ENCODE data around the gene MYCBPAP.

DNA sequence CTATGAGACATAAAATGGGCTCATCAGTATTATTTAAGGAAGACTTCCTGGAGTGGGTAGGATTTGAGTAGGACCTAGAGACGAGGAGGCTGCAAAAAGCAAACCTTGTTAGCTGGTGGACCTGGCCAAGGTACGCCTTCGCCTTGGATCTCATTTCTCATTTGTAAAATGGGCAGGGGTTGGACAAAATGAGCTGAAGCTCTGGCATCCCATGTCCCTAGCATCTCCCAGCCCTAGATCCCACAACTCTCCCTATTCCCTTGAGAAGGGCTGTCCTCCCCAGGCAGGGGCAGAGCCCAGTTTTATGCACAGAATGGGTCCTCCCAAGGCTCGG lies 38.4 kb downstream of the MYCBPAP start:
- TF ChIP-seq, protein P1, sequence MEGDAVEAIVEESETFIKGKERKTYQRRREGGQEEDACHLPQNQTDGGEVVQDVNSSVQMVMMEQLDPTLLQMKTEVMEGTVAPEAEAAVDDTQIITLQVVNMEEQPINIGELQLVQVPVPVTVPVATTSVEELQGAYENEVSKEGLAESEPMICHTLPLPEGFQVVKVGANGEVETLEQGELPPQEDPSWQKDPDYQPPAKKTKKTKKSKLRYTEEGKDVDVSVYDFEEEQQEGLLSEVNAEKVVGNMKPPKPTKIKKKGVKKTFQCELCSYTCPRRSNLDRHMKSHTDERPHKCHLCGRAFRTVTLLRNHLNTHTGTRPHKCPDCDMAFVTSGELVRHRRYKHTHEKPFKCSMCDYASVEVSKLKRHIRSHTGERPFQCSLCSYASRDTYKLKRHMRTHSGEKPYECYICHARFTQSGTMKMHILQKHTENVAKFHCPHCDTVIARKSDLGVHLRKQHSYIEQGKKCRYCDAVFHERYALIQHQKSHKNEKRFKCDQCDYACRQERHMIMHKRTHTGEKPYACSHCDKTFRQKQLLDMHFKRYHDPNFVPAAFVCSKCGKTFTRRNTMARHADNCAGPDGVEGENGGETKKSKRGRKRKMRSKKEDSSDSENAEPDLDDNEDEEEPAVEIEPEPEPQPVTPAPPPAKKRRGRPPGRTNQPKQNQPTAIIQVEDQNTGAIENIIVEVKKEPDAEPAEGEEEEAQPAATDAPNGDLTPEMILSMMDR (IDR thresholded peaks at IDR 0.05 in 4 of 5, conservative IDR thresholded peaks at IDR 0.05 in 1 of 5), result no peak
- TF ChIP-seq POLR2A (IDR thresholded peaks at IDR 0.05), result no peak
